Spleen (tissue), 11 donors: ENCODE results near the gene PDCD1. TPM values are rescaled to one million over a fixed set of nuclear protein-coding genes. Genes with fewer than 3 reads are reported as not detected.
"Not testable (repeated sequence)": the region's sequence is repeated elsewhere in the genome, so short reads cannot be mapped to it uniquely, and the experiment has no call there.

Experiments used
- DNase-seq: peaks from one replicate; pipeline ENCODE4 v3.0.0-alpha.2; 2020
- H3K27ac ChIP-seq, 8 donors: fragments of 200-600 bp; sonication (generic) in 7 of 8; 1 replicate in 4 of 8; 2 replicates in 4 of 8; pipeline versions ENCODE4 v1.5.0 to v1.8.0; 2016 to 2021; ENCODE audit warnings: inconsistent platforms in 4 of 8, mild to moderate bottlenecking in 4 of 8, moderate library complexity in 1 of 8
- H3K27me3 ChIP-seq, 7 donors: fragments of 200-600 bp; sonication (generic) in 6 of 7; replicated peaks in 1 of 7; 1 replicate in 4 of 7; 2 replicates in 3 of 7; pipeline versions ENCODE4 v1.5.0 to v1.8.0; 2016 to 2021; ENCODE audit warnings: inconsistent platforms in 3 of 7, mild to moderate bottlenecking in 1 of 7
- H3K36me3 ChIP-seq, 6 donors: fragments of 200-600 bp; sonication (generic) in 5 of 6; 1 replicate in 4 of 6; 2 replicates in 2 of 6; pipeline versions ENCODE4 v1.5.0 to v1.8.0; 2016 to 2021; ENCODE audit warnings: inconsistent platforms in 2 of 6
- H3K4me1 ChIP-seq, 6 donors: fragments of 200-600 bp; sonication (generic) in 5 of 6; 1 replicate in 3 of 6; 2 replicates in 3 of 6; pipeline versions ENCODE4 v1.5.0 to v1.8.0; 2016 to 2021; ENCODE audit warnings: inconsistent platforms in 3 of 6
- H3K4me3 ChIP-seq, 8 donors: fragments of 200-600 bp; sonication (generic) in 7 of 8; 1 replicate in 4 of 8; 2 replicates in 4 of 8; pipeline versions ENCODE4 v1.5.0 to v1.8.0; 2016 to 2021; ENCODE audit warnings: inconsistent platforms in 4 of 8, mild to moderate bottlenecking in 4 of 8, moderate library complexity in 2 of 8
- H3K9me3 ChIP-seq, 8 donors: fragments of 200-600 bp; sonication (generic) in 7 of 8; 1 replicate in 4 of 8; 2 replicates in 4 of 8; pipeline versions ENCODE4 v1.5.0 to v1.8.0; 2016 to 2021; ENCODE audit warnings: inconsistent platforms in 4 of 8
- CTCF ChIP-seq, 11 experiments: fragments of 200-600 bp in 7 of 11; fragments of 450-650 bp in 4 of 11; sonication (generic) in 4 of 11; IDR thresholded peaks in 8 of 11; conservative IDR thresholded peaks in 3 of 11; 1 replicate in 7 of 11; 2 replicates in 4 of 11; pipeline versions ENCODE4 v1.4.0 to v1.8.0; 2016 to 2021; ENCODE audit warnings: antibody characterized with exemption in 11 of 11, inconsistent platforms in 4 of 11, mild to moderate bottlenecking in 1 of 11
- POLR2A ChIP-seq, 3 donors: fragments of 450-650 bp; IDR thresholded peaks; one replicate each; pipeline ENCODE4 v1.5.1; 2017; ENCODE audit warnings: antibody characterized with exemption in 3 of 3, mild to moderate bottlenecking in 1 of 3
- POLR2AphosphoS5 ChIP-seq, 3 donors: sonication (generic); formaldehyde crosslinking; IDR thresholded peaks; one replicate each; pipeline ENCODE4 v1.5.1; 2017; ENCODE audit warnings: antibody characterized with exemption in 3 of 3
- WGBS, 5 donors: extraction: QIAGEN DNeasy Blood & Tissue Kit in 3 of 5; methylation state at CpG; one replicate each; pipeline versions ENCODE4 v1.1.5 to v1.1.7; 2013 to 2018; 5-methylcytosine and 5-hydroxymethylcytosine counted together
- intact Hi-C: fragments of 100-400 bp; cut with DNase I; formaldehyde crosslinking; loops from one replicate; pipeline ENCODE4 v1.15.0; 2023; ENCODE audit warnings: low total_unique reads
- polyA plus RNA-seq, 3 donors: library from polyadenylated mRNA; stranded (reverse); fragments of 200-250 nt; gene quantifications; one replicate each; pipeline ENCODE4 v1.2.1, GENCODE V29; 2013
- total RNA-seq, 7 donors: library from RNA; depleted of rRNA in 3 of 7; stranded (reverse); fragments of >200 nt in 3 of 7; fragmentation: NEBNext Ultra II Directional in 4 of 7; extraction: Animal tissue kit (Norgen Biotek cat#: 25700) in 4 of 7; gene quantifications; one replicate each; pipeline versions ENCODE4 v1.1.0 to v1.2.1, GENCODE V29; 2016 to 2021
- donor health status: healthy with polysubstance abuse.
- donor health status: DM: no; HTN: no; CAD: no; lungs with moderate emphysema.
- donor health status: DM: no; HTN: no; CAD: no.
- donor health status: Bipolar disorder and iron deficiency.
- donor health status: healthy.
- donor health status: DM: no; HTN: no; CAD: no.
- donor health status: DM: yes; HTN: yes; CAD: no.

PDCD1 gene
- total and polyA plus RNA-seq, 10 donors, result 2.7 to 7.9 (median 5.3) TPM

GRCh38 chr2:241877197-241877685 lies 18.5 kb upstream of the PDCD1 start:
- peaks cover 0 to 4% (median 0%) of the 10 kb centered on the region in 7 donors for H3K27me3 ChIP-seq
- intact Hi-C loops, result loop anchor here (10.0 kb wide), 1 partner anchor 142 kb away; the partner anchor contains the start of gene D2HGDH
- TF ChIP-seq POLR2A (IDR thresholded peaks at IDR 0.05), result no peak
- TF ChIP-seq CTCF (IDR thresholded peaks at IDR 0.05 in 8 of 11, conservative IDR thresholded peaks at IDR 0.05 in 3 of 11), result no peak
- TF ChIP-seq POLR2AphosphoS5 (IDR thresholded peaks at IDR 0.05), result no peak
- no peak overlapping the region for H3K27ac ChIP-seq
- H3K4me1 ChIP-seq, result peaks cover 2 to 31% (median 21%) of the 10 kb centered on the region in 6 donors
- H3K36me3 ChIP-seq, result no peaks in the 10 kb centered on the region
- DNase-seq, result no peak
- peaks cover 0 to 3% (median 0%) of the 10 kb centered on the region in 8 donors for H3K9me3 ChIP-seq
- H3K4me3 ChIP-seq, result no peak overlapping the region
- WGBS, 5 donors, result 65 to 82% (median 78%) methylated on average over 5 to 16 of the region's 16 CpGs

GRCh38 chr2:241876528-241877196 lies 18.0 kb upstream of the PDCD1 start:
- DNase-seq, result no peak
- 79 to 95% (median 85%) methylated on average over 7 to 18 of the region's 18 CpGs for WGBS, 5 donors
- Histone ChIP-seq H3K9me3 (peaks cover 0 to 3% (median 0%) of the 10 kb centered on the region in 8 donors), H3K4me3 (no peak overlapping the region), H3K27ac (no peak overlapping the region), H3K36me3 (no peaks in the 10 kb centered on the region), H3K4me1 (peaks cover 0 to 31% (median 18%) of the 10 kb centered on the region in 6 donors), H3K27me3 (peaks cover 0 to 9% (median 0%) of the 10 kb centered on the region in 7 donors)
- TF ChIP-seq POLR2AphosphoS5 (IDR thresholded peaks at IDR 0.05) (no peak), CTCF (IDR thresholded peaks at IDR 0.05 in 8 of 11, conservative IDR thresholded peaks at IDR 0.05 in 3 of 11) (no peak), POLR2A (IDR thresholded peaks at IDR 0.05) (no peak)
- intact Hi-C loops, result loop anchor here (10.0 kb wide), 1 partner anchor 142 kb away; the partner anchor contains the start of gene D2HGDH

- WGBS, 5 donors, result 43 to 76% (median 52%) methylated on average over 12 to 22 of the region's 22 CpGs
- Histone ChIP-seq H3K4me1 (peaks cover 0 to 34% (median 22%) of the 10 kb centered on the region in 6 donors), H3K27me3 (peaks cover 0 to 17% (median 0%) of the 10 kb centered on the region in 7 donors)
- DNase-seq, H3K36me3 ChIP-seq, H3K9me3 ChIP-seq, H3K4me3 ChIP-seq, H3K27ac ChIP-seq: not testable (repeated sequence)
- TF ChIP-seq CTCF (IDR thresholded peaks at IDR 0.05 in 8 of 11, conservative IDR thresholded peaks at IDR 0.05 in 3 of 11), result peak in 7 of 11 experiments; percentile 20 to 63 (median 46)
- intact Hi-C loops, result loop anchor here (10.0 kb wide), 1 partner anchor 141 kb away; the partner anchor contains the start of gene D2HGDH
These were observed 17.2 kb upstream of the PDCD1 start for GRCh38 chr2:241875754-241876527.
